OCI-LY7 (cell line): Measurements from ENCODE around the gene CDRT4. TPM values are rescaled to one million over a fixed set of nuclear protein-coding genes. Genes with fewer than 3 reads are reported as not detected.

ENCODE experiments used
- BruUV-seq: library from RNA; stranded (reverse); fragments of 400-500 nt; replicated peaks from 2 replicates; lab custom pipeline; 2021; lab: Mats Ljungman, UMichigan
- CTCF ChIA-PET: fragments of 300-600 bp; sonication (Branson Sonifier 250); formaldehyde crosslinking; loops from one replicate; lab custom pipeline; 2022; ENCODE audit warnings: antibody characterized with exemption; ENCODE audit not compliant: unreplicated experiment; lab: Charles Lee
- POLR2A ChIA-PET: fragments of 300-600 bp; sonication (Branson Sonifier 250); formaldehyde crosslinking; loops from one replicate; lab custom pipeline; 2022; ENCODE audit warnings: antibody characterized with exemption; lab: Charles Lee
- DNase-seq: peaks from one replicate; pipeline ENCODE4 v3.0.0-alpha.2; 2015; ENCODE audit warnings: low spot score
- H2AFZ ChIP-seq: fragments of 200-600 bp; sonication (generic), shearing (Covaris generic); 2 replicates; pipeline ENCODE4 v1.6.1; 2014; ENCODE audit warnings: mild to moderate bottlenecking, antibody characterized with exemption, low read length, moderate library complexity
- H3K27ac ChIP-seq: fragments of 200-600 bp; sonication (generic); 2 replicates; pipeline ENCODE4 v1.5.1; 2014; ENCODE audit warnings: mixed run types, low read depth, mild to moderate bottlenecking, moderate library complexity, low read length, inconsistent platforms; ENCODE audit not compliant: poor library complexity, severe bottlenecking
- H3K36me3 ChIP-seq: fragments of 200-600 bp; sonication (generic); 2 replicates; pipeline ENCODE4 v1.6.1; 2014; ENCODE audit warnings: mild to moderate bottlenecking, antibody characterized with exemption, low read length, moderate library complexity, mixed read lengths; ENCODE audit not compliant: insufficient read depth
- H3K4me1 ChIP-seq: fragments of 200-600 bp; sonication (generic); 2 replicates; pipeline ENCODE4 v1.5.1; 2014; ENCODE audit warnings: mild to moderate bottlenecking, low read length; ENCODE audit not compliant: insufficient read depth, poor library complexity, severe bottlenecking
- H3K4me2 ChIP-seq: fragments of 200-600 bp; sonication (generic); 2 replicates; pipeline ENCODE4 v1.6.1; 2014; ENCODE audit warnings: mild to moderate bottlenecking, low read length
- H3K4me3 ChIP-seq: fragments of 200-600 bp; sonication (generic); 2 replicates; pipeline ENCODE4 v1.5.1; 2014; ENCODE audit warnings: mild to moderate bottlenecking, low read depth, low read length; ENCODE audit not compliant: poor library complexity, severe bottlenecking
- H3K79me2 ChIP-seq: fragments of 200-600 bp; sonication (generic); 2 replicates; pipeline ENCODE4 v1.6.1; 2016; ENCODE audit warnings: low read depth, mild to moderate bottlenecking, low read length, moderate library complexity, mixed read lengths; ENCODE audit not compliant: insufficient read depth
- H3K9me2 ChIP-seq: fragments of 200-600 bp; sonication (generic); 2 replicates; pipeline ENCODE4 v1.6.1; 2016; ENCODE audit warnings: mild to moderate bottlenecking, low read length, mixed read lengths; ENCODE audit not compliant: insufficient read depth
- H3K9me3 ChIP-seq: fragments of 200-600 bp; sonication (generic); 2 replicates; pipeline ENCODE4 v1.6.1; 2014; ENCODE audit warnings: mild to moderate bottlenecking, mixed run types, low read length, mixed read lengths
- H4K20me1 ChIP-seq: fragments of 200-600 bp; sonication (generic); 2 replicates; pipeline ENCODE4 v1.6.1; 2014; ENCODE audit warnings: mild to moderate bottlenecking, antibody characterized with exemption, low read length, moderate library complexity, mixed read lengths; ENCODE audit not compliant: insufficient read depth
- CTCF ChIP-seq: fragments of 200-600 bp; sonication (generic); conservative IDR thresholded peaks from 2 replicates; pipeline ENCODE4 v1.5.1; 2014; ENCODE audit warnings: mild to moderate bottlenecking, antibody characterized with exemption, low read length, moderate library complexity, mixed read lengths
- EZH2phosphoT487 ChIP-seq: fragments of 200-600 bp; sonication (generic); IDR thresholded peaks from 2 replicates; pipeline ENCODE4 v1.6.1; 2018; ENCODE audit warnings: low read depth, borderline replicate concordance, mild to moderate bottlenecking, mixed run types, antibody characterized with exemption, low read length, moderate library complexity, mixed read lengths
- intact Hi-C: fragments of 100-400 bp; cut with micrococcal nuclease; formaldehyde crosslinking; loops from one replicate; pipeline ENCODE4 v1.10.0; 2022; ENCODE audit not compliant: unreplicated experiment
- total RNA-seq, 2 experiments: library from RNA; depleted of rRNA in 1 of 2; stranded (reverse); fragments of >200 nt in 1 of 2; shearing (Covaris generic) in 1 of 2; gene quantifications; 2 replicates each; pipeline ENCODE4 v1.2.3, GENCODE V29; 2014 to 2022

The CDRT4 gene
- total RNA-seq, 2 experiments from 2014 or later = 1.7 to 6.2 TPM

- H3K4me1 ChIP-seq = no peaks in the 10 kb centered on the region
- H3K27ac ChIP-seq = no peak overlapping the region
- no peaks in the 10 kb centered on the region for H3K9me3 ChIP-seq
- H3K4me2 ChIP-seq = no peak overlapping the region
- no peak for DNase-seq
- H3K9me2 ChIP-seq = no peaks in the 10 kb centered on the region
- POLR2A ChIA-PET = no interaction called here
- no peak overlapping the region for H3K4me3 ChIP-seq
- CTCF ChIA-PET = no interaction called here
- no TSS peak for BruUV-seq
- H4K20me1 ChIP-seq = no peaks in the 10 kb centered on the region
- no peaks in the 10 kb centered on the region for H3K36me3 ChIP-seq
- no peaks in the 10 kb centered on the region for H3K79me2 ChIP-seq
- no peak overlapping the region for H2AFZ ChIP-seq
- TF ChIP-seq CTCF = no peak
- no peak for TF ChIP-seq EZH2phosphoT487
- intact Hi-C loops = no loop called here
Observed at GRCh38 chr17:15388356-15389041, 78.9 kb downstream of the CDRT4 start.

- CTCF ChIA-PET = no interaction called here
- Histone ChIP-seq H3K4me1 (no peaks in the 10 kb centered on the region), H3K36me3 (no peaks in the 10 kb centered on the region), H3K79me2 (no peaks in the 10 kb centered on the region), H3K4me2 (no peak overlapping the region), H3K9me2 (no peaks in the 10 kb centered on the region), H3K4me3 (no peak overlapping the region), H3K9me3 (no peaks in the 10 kb centered on the region), H4K20me1 (no peaks in the 10 kb centered on the region), H3K27ac (no peak overlapping the region), H2AFZ (no peak overlapping the region)
- POLR2A ChIA-PET = interaction anchor here (0.7 kb wide), 1 partner anchor 35 kb away, joined by 3 read pairs; no protein-coding TSS in a partner anchor
- TF ChIP-seq EZH2phosphoT487 (no peak), CTCF (no peak)
- intact Hi-C loops = no loop called here
- no TSS peak for BruUV-seq
- DNase-seq = no peak
Observed at GRCh38 chr17:15386083-15386482, 81.3 kb downstream of the CDRT4 start.

Other genes with a start within 250 kb of the CDRT4 start
- not detected in 2 replicates for gene PMP22, start 202.3 kb downstream of the CDRT4 start, total RNA-seq (2014; rRNA removed; shearing (Covaris generic))
- not detected in 2 replicates for gene PMP22, start 202.3 kb downstream of the CDRT4 start, total RNA-seq (2022)
- not detected in 2 replicates for gene TEKT3, start 126.0 kb downstream of the CDRT4 start, total RNA-seq (2014; rRNA removed; shearing (Covaris generic))
- not detected in 2 replicates for gene TEKT3, start 126.0 kb downstream of the CDRT4 start, total RNA-seq (2022)
- 6.5 and 8.4 TPM in 2 replicates for gene TVP23C, start 95.9 kb upstream of the CDRT4 start, total RNA-seq (2014; rRNA removed; shearing (Covaris generic))
- gene TVP23C, start 95.9 kb upstream of the CDRT4 start, total RNA-seq (2022) = 17.9 and 20.3 TPM in 2 replicates
- gene FBXW10B, start 152.1 kb upstream of the CDRT4 start, total RNA-seq (2014; rRNA removed; shearing (Covaris generic)) = not detected in 2 replicates
- not detected in 2 replicates for gene FBXW10B, start 152.1 kb upstream of the CDRT4 start, total RNA-seq (2022)
- gene TRIM16, start 216.7 kb upstream of the CDRT4 start, total RNA-seq (2014; rRNA removed; shearing (Covaris generic)) = 11.0 and 13.8 TPM in 2 replicates
- gene TRIM16, start 216.7 kb upstream of the CDRT4 start, total RNA-seq (2022) = 9.9 and 13.2 TPM in 2 replicates
- gene ZNF286A, start 232.1 kb upstream of the CDRT4 start, total RNA-seq (2014; rRNA removed; shearing (Covaris generic)) = 19.2 and 35.2 TPM in 2 replicates
- gene ZNF286A, start 232.1 kb upstream of the CDRT4 start, total RNA-seq (2022) = 32.3 and 35.4 TPM in 2 replicates